GM19395 (cell line): ENCODE measurements around the gene NPLOC4.

ENCODE experiments used
- ATAC-seq: cut with Tn5 transposase; IDR thresholded peaks from one replicate; pipeline ENCODE4 v1.9.1; 2021; ENCODE audit warnings: mild to moderate bottlenecking, moderate library complexity; ENCODE audit not compliant: unreplicated experiment

Gene NPLOC4

GRCh38 chr17:81509972-81510784, 126.7 kb downstream of the NPLOC4 start:
- no peak for ATAC-seq

- no peak for ATAC-seq
Measured at GRCh38 chr17:81509207-81509971, 127.5 kb downstream of the NPLOC4 start.

GRCh38 chr17:81508639-81509206, 128.2 kb downstream of the NPLOC4 start:
- no peak for ATAC-seq
